ENCODE measurements around the gene ZSCAN9.

The ZSCAN9 gene

GRCh38 chr6:28243946-28244345 is 18.9 kb downstream of the ZSCAN9 start:
- Histone ChIP-seq H3K36me3 (ENCODE audit: control insufficient read depth, low read length) (peaks cover 42% of the 10 kb centered on the region), H3F3A (ENCODE audit: control insufficient read depth, insufficient read depth) (0 out of 2 replicates have a peak, but pooled peaks cover 8% of the 10 kb centered on the region), H3K79me2 (ENCODE audit: control insufficient read depth, low read length) (no peaks in the 10 kb centered on the region), H4K20me1 (ENCODE audit: control insufficient read depth, insufficient read depth, low read depth, low read length) (no peaks in the 10 kb centered on the region), H3K4me3 (ENCODE audit: low read length) (no peak overlapping the region), H3K27ac (ENCODE audit: low read depth, low read length) (no peak overlapping the region), H3K4me1 (ENCODE audit: control insufficient read depth, low read length) (no peaks in the 10 kb centered on the region), H3K9me3 (ENCODE audit: control insufficient read depth, insufficient read depth, low read length) (no peaks in the 10 kb centered on the region), H3K9me2 (replicated peaks; ENCODE audit: control insufficient read depth, low read length) (no peaks in the 10 kb centered on the region), H3K4me2 (ENCODE audit: low read length) (no peak overlapping the region), H3K27me3 (ENCODE audit: control insufficient read depth, low read length) (no peaks in the 10 kb centered on the region)
- no peak for TF ChIP-seq CTCF (IDR thresholded peaks at IDR 0.05; ENCODE audit: low read depth, low read length, poor library complexity, severe bottlenecking)
- no peak for TF ChIP-seq EZH2phosphoT487 (IDR thresholded peaks at IDR 0.05; ENCODE audit: borderline replicate concordance, low read length)

- no peak for TF ChIP-seq CTCF (IDR thresholded peaks at IDR 0.05; ENCODE audit: low read depth, low read length, poor library complexity, severe bottlenecking)
- no peak for TF ChIP-seq EZH2phosphoT487 (IDR thresholded peaks at IDR 0.05; ENCODE audit: borderline replicate concordance, low read length)
- no peak overlapping the region for H3K27ac ChIP-seq (ENCODE audit: low read depth, low read length)
- H3K4me2 ChIP-seq (ENCODE audit: low read length), result no peak overlapping the region
- H3K79me2 ChIP-seq (ENCODE audit: control insufficient read depth, low read length), result peaks cover 4% of the 10 kb centered on the region
- H3K9me3 ChIP-seq (ENCODE audit: control insufficient read depth, insufficient read depth, low read length), result no peaks in the 10 kb centered on the region
- no peaks in the 10 kb centered on the region; the same call in none of the 2 replicates for H3K4me1 ChIP-seq (ENCODE audit: control insufficient read depth, low read length)
- no peak overlapping the region for H3K4me3 ChIP-seq (ENCODE audit: low read length)
- H3F3A ChIP-seq (ENCODE audit: control insufficient read depth, insufficient read depth), result 0 out of 2 replicates have a peak, but pooled peaks cover 8% of the 10 kb centered on the region
- H4K20me1 ChIP-seq (ENCODE audit: control insufficient read depth, insufficient read depth, low read depth, low read length), result no peaks in the 10 kb centered on the region
- no peaks in the 10 kb centered on the region for H3K9me2 ChIP-seq (replicated peaks; ENCODE audit: control insufficient read depth, low read length)
- peaks cover 49% of the 10 kb centered on the region for H3K36me3 ChIP-seq (ENCODE audit: control insufficient read depth, low read length)
- H3K27me3 ChIP-seq (ENCODE audit: control insufficient read depth, low read length), result no peaks in the 10 kb centered on the region
These were observed 20.3 kb downstream of the ZSCAN9 start for GRCh38 chr6:28245206-28245941.

- no peaks in the 10 kb centered on the region for H3K9me3 ChIP-seq (ENCODE audit: control insufficient read depth, insufficient read depth, low read length)
- H3K9me2 ChIP-seq (replicated peaks; ENCODE audit: control insufficient read depth, low read length), result no peaks in the 10 kb centered on the region
- no peak overlapping the region for H3K27ac ChIP-seq (ENCODE audit: low read depth, low read length)
- H3F3A ChIP-seq (ENCODE audit: control insufficient read depth, insufficient read depth), result no peaks in the 10 kb centered on the region
- H3K79me2 ChIP-seq (ENCODE audit: control insufficient read depth, low read length), result peaks cover 24% of the 10 kb centered on the region
- H3K4me2 ChIP-seq (ENCODE audit: low read length), result no peak overlapping the region
- H3K4me1 ChIP-seq (ENCODE audit: control insufficient read depth, low read length), result peaks cover 17% of the 10 kb centered on the region
- H3K27me3 ChIP-seq (ENCODE audit: control insufficient read depth, low read length), result no peaks in the 10 kb centered on the region
- peaks cover 53% of the 10 kb centered on the region for H3K36me3 ChIP-seq (ENCODE audit: control insufficient read depth, low read length)
- no peak for TF ChIP-seq EZH2phosphoT487 (IDR thresholded peaks at IDR 0.05; ENCODE audit: borderline replicate concordance, low read length)
- TF ChIP-seq CTCF (IDR thresholded peaks at IDR 0.05; ENCODE audit: low read depth, low read length, poor library complexity, severe bottlenecking), result no peak
- no peaks in the 10 kb centered on the region for H4K20me1 ChIP-seq (ENCODE audit: control insufficient read depth, insufficient read depth, low read depth, low read length)
- no peak overlapping the region for H3K4me3 ChIP-seq (ENCODE audit: low read length)
These were observed 23.8 kb downstream of the ZSCAN9 start for GRCh38 chr6:28248916-28249315.
